Measurements from ENCODE around the gene THOC2.
"Not testable (repeated sequence)": the region's sequence is repeated elsewhere in the genome, so short reads cannot be mapped to it uniquely, and the experiment has no call there.

The THOC2 gene

GRCh38 chrX:123691776-123692175 is 41.1 kb downstream of the THOC2 start:
- DNase-seq = no peak
- intact Hi-C loops (cut with DNase I; ENCODE audit: low total_unique reads) = no loop called here
- H3K36me3 ChIP-seq = no peaks in the 10 kb centered on the region
- H3K27me3 ChIP-seq = no peaks in the 10 kb centered on the region
- H3K27ac ChIP-seq = no peak overlapping the region
- no peaks in the 10 kb centered on the region for H3K4me1 ChIP-seq
- H3K4me3 ChIP-seq = no peak overlapping the region
- no peak for TF ChIP-seq CTCF (IDR thresholded peaks at IDR 0.05)
- no peaks in the 10 kb centered on the region for H3K9me3 ChIP-seq

GRCh38 chrX:123688524-123688923 is 44.3 kb downstream of the THOC2 start:
- intact Hi-C loops (cut with DNase I; ENCODE audit: low total_unique reads) = no loop called here
- Histone ChIP-seq H3K4me3 (no peak overlapping the region), H3K9me3 (no peaks in the 10 kb centered on the region), H3K27me3 (no peaks in the 10 kb centered on the region), H3K36me3 (peaks cover 0 to 3% (median 0%) of the 10 kb centered on the region in 3 donors), H3K27ac (no peak overlapping the region), H3K4me1 (no peaks in the 10 kb centered on the region)
- TF ChIP-seq CTCF (IDR thresholded peaks at IDR 0.05) = no peak
- no peak for DNase-seq

- Histone ChIP-seq H3K4me3 (no peak overlapping the region), H3K27me3 (no peaks in the 10 kb centered on the region), H3K27ac (no peak overlapping the region), H3K4me1 (no peaks in the 10 kb centered on the region), H3K36me3 (peaks cover 0 to 3% (median 0%) of the 10 kb centered on the region in 3 donors), H3K9me3 (no peaks in the 10 kb centered on the region)
- intact Hi-C loops (cut with DNase I; ENCODE audit: low total_unique reads) = no loop called here
- DNase-seq = no peak
- no peak for TF ChIP-seq CTCF (IDR thresholded peaks at IDR 0.05)
Measured at GRCh38 chrX:123685232-123685631, 47.6 kb downstream of the THOC2 start.

GRCh38 chrX:123682186-123682585 is 50.7 kb downstream of the THOC2 start:
- H3K4me1 ChIP-seq = no peaks in the 10 kb centered on the region
- no peak for DNase-seq
- no peaks in the 10 kb centered on the region for H3K9me3 ChIP-seq
- H3K36me3 ChIP-seq = peaks cover 0 to 3% (median 0%) of the 10 kb centered on the region in 3 donors
- no peak overlapping the region for H3K27ac ChIP-seq
- no peaks in the 10 kb centered on the region for H3K27me3 ChIP-seq
- TF ChIP-seq CTCF (IDR thresholded peaks at IDR 0.05) = no peak
- intact Hi-C loops (cut with DNase I; ENCODE audit: low total_unique reads) = no loop called here
- H3K4me3 ChIP-seq = no peak overlapping the region

GRCh38 chrX:123679733-123680460 is 53.0 kb downstream of the THOC2 start:
- H3K27ac ChIP-seq; H3K36me3 ChIP-seq; H3K9me3 ChIP-seq; H3K27me3 ChIP-seq; DNase-seq; intact Hi-C loops (cut with DNase I; ENCODE audit: low total_unique reads); H3K4me3 ChIP-seq; H3K4me1 ChIP-seq: not testable (repeated sequence)

GRCh38 chrX:123675154-123675553 is 57.7 kb downstream of the THOC2 start:
- H3K27me3 ChIP-seq = no peaks in the 10 kb centered on the region
- intact Hi-C loops (cut with DNase I; ENCODE audit: low total_unique reads) = no loop called here
- H3K27ac ChIP-seq = no peak overlapping the region
- H3K4me1 ChIP-seq = no peaks in the 10 kb centered on the region
- no peak for TF ChIP-seq CTCF (IDR thresholded peaks at IDR 0.05)
- no peaks in the 10 kb centered on the region for H3K9me3 ChIP-seq
- DNase-seq = no peak
- H3K4me3 ChIP-seq = no peak overlapping the region
- H3K36me3 ChIP-seq = peaks cover 4 to 7% (median 4%) of the 10 kb centered on the region in 3 donors

All from tibial artery (tissue), 4 donors.